Endothelial cell of umbilical vein (primary cell): ENCODE measurements around the gene MLX. TPM values are rescaled to one million over a fixed set of nuclear protein-coding genes. Genes with fewer than 3 reads are reported as not detected.

Experiments
- BruUV-seq: library from RNA; stranded (reverse); fragments of 400-500 nt; replicated peaks from 2 replicates; lab custom pipeline; 2021; lab: Mats Ljungman, UMichigan
- CTCF ChIA-PET: fragments of 300-600, 350-600 bp; sonication (Branson Sonifier 250); formaldehyde crosslinking; loops from one replicate; lab custom pipeline; 2021; ENCODE audit warnings: antibody characterized with exemption, inconsistent platforms; lab: Charles Lee
- POLR2A ChIA-PET: fragments of 300-600, 350-600 bp; sonication (Branson Sonifier 250); formaldehyde crosslinking; loops from one replicate; lab custom pipeline; 2021; ENCODE audit warnings: antibody characterized with exemption, inconsistent platforms; lab: Charles Lee
- DNase-seq: peaks from one replicate; pipeline ENCODE4 v3.0.0-alpha.2; 2011; ENCODE audit warnings: low read depth, low spot score
- FAIRE-seq: peaks from 2 replicates; lab custom pipeline; 2011; peaks lifted over from hg19 to GRCh38; lab: Jason Lieb, UNC
- H2AFZ ChIP-seq: 2 replicates; pipeline ENCODE4 v1.6.0; 2012; ENCODE audit warnings: low read depth, low read length, control low read depth, inconsistent platforms
- H3K27ac ChIP-seq: 2 replicates; pipeline ENCODE4 v1.5.1; 2011; ENCODE audit warnings: low read depth, mild to moderate bottlenecking, control low read depth, low read length, moderate library complexity; ENCODE audit not compliant: insufficient read depth
- H3K27me3 ChIP-seq, 2 experiments: 2 replicates each; pipeline versions ENCODE4 v1.6.0 to v1.6.1; 2011; ENCODE audit warnings: low read length in 2 of 2, mixed read lengths in 1 of 2; ENCODE audit not compliant: control insufficient read depth in 2 of 2, insufficient read depth in 2 of 2
- H3K36me3 ChIP-seq, 2 experiments: 2 replicates in 1 of 2; 3 replicates in 1 of 2; pipeline ENCODE4 v1.5.1; 2011; ENCODE audit warnings: low read length in 2 of 2, mild to moderate bottlenecking in 1 of 2, moderate library complexity in 1 of 2; ENCODE audit not compliant: control insufficient read depth in 2 of 2, insufficient read depth in 2 of 2; ENCODE audit errors: extremely low read depth in 1 of 2
- H3K4me1 ChIP-seq: 3 replicates; pipeline ENCODE4 v1.5.1; 2011; ENCODE audit warnings: mild to moderate bottlenecking, low read length; ENCODE audit not compliant: control insufficient read depth, insufficient read depth; ENCODE audit errors: extremely low read depth
- H3K4me2 ChIP-seq: 2 replicates; pipeline ENCODE4 v1.6.1; 2011; ENCODE audit warnings: low read length, control low read depth, mixed read lengths; ENCODE audit not compliant: insufficient read depth
- H3K4me3 ChIP-seq, 3 experiments: fragments of 200-600 bp in 1 of 3; sonication (generic), shearing (Covaris generic) in 1 of 3; replicated peaks in 1 of 3; 2 replicates each; pipeline ENCODE4 v1.5.1; 2011 to 2016; ENCODE audit warnings: control low read depth in 3 of 3, low read length in 3 of 3, mild to moderate bottlenecking in 2 of 3, inconsistent platforms in 1 of 3, low read depth in 1 of 3, moderate library complexity in 1 of 3; ENCODE audit not compliant: insufficient read depth in 1 of 3
- H3K79me2 ChIP-seq: 2 replicates; pipeline ENCODE4 v1.6.0; 2012; ENCODE audit warnings: low read length, inconsistent platforms; ENCODE audit not compliant: control insufficient read depth, insufficient read depth
- H3K9ac ChIP-seq: replicated peaks from 2 replicates; pipeline ENCODE3; 2011; ENCODE audit warnings: low read length, control low read depth; ENCODE audit not compliant: insufficient read depth; ENCODE audit errors: extremely low read depth
- H3K9me1 ChIP-seq: replicated peaks from 3 replicates; pipeline ENCODE4 v1.6.0; 2011; ENCODE audit warnings: mild to moderate bottlenecking, low read length; ENCODE audit not compliant: control insufficient read depth, insufficient read depth; ENCODE audit errors: extremely low read depth
- H3K9me3 ChIP-seq: replicated peaks from 2 replicates; pipeline ENCODE4 v1.5.1; 2012; ENCODE audit warnings: low read length, inconsistent platforms; ENCODE audit not compliant: control insufficient read depth, insufficient read depth
- H4K20me1 ChIP-seq: replicated peaks from 2 replicates; pipeline ENCODE3; 2011; ENCODE audit warnings: mild to moderate bottlenecking, low read length; ENCODE audit not compliant: control insufficient read depth, insufficient read depth; ENCODE audit errors: extremely low read depth
- EZH2 ChIP-seq: IDR thresholded peaks from 2 replicates; pipeline ENCODE4 v1.6.1; 2012; ENCODE audit warnings: borderline replicate concordance, low read depth, mild to moderate bottlenecking, moderate library complexity, low read length, inconsistent platforms; ENCODE audit not compliant: severe bottlenecking
- FOS ChIP-seq: IDR thresholded peaks from 2 replicates; pipeline ENCODE4 v1.6.1; 2011; ENCODE audit warnings: mild to moderate bottlenecking, low read length, moderate library complexity, borderline replicate concordance; ENCODE audit not compliant: insufficient read depth
- GATA2 ChIP-seq: IDR thresholded peaks from 2 replicates; pipeline ENCODE4 v1.7.0; 2011; ENCODE audit warnings: low read depth, mild to moderate bottlenecking, moderate library complexity, mixed read lengths, low read length; ENCODE audit not compliant: insufficient read length, insufficient read depth
- JUN ChIP-seq: IDR thresholded peaks from 2 replicates; pipeline ENCODE4 v1.6.1; 2011; ENCODE audit warnings: borderline replicate concordance, low read depth; ENCODE audit not compliant: insufficient read length, insufficient read depth
- MYC ChIP-seq: IDR thresholded peaks from one replicate; pipeline ENCODE4 v1.6.1; 2011; ENCODE audit warnings: mild to moderate bottlenecking, low read depth, low read length
- POLR2A ChIP-seq: IDR thresholded peaks from 2 replicates; pipeline ENCODE4 v1.6.1; 2012; ENCODE audit warnings: low read depth, mild to moderate bottlenecking, control low read depth, low read length
- POLR2AphosphoS5 ChIP-seq: IDR thresholded peaks from 2 replicates; pipeline ENCODE4 v1.6.1; 2012; ENCODE audit warnings: low read depth, mild to moderate bottlenecking, control low read depth, low read length, moderate library complexity; ENCODE audit not compliant: insufficient read depth
- dilution Hi-C: fragments of 300-500 bp; cut with MboI; formaldehyde crosslinking; loops from one replicate; pipeline ENCODE4 v1.15.0; 2019; ENCODE audit warnings: low sequenced_read_pairs; ENCODE audit not compliant: extremely low pct_ligation_motif_present
- intact Hi-C: fragments of 100-400 bp; cut with micrococcal nuclease; formaldehyde crosslinking; loops from one replicate; pipeline ENCODE4 v1.10.0; 2022
- polyA plus RNA-seq, 4 experiments: library from polyadenylated mRNA; depleted of rRNA in 3 of 4; stranded (reverse) in 3 of 4; unstranded in 1 of 4; fragments of >200 nt; gene quantifications; 2 replicates each; pipeline versions ENCODE4 v1.2.1 to v1.2.3, GENCODE V29; 2011 to 2012; ENCODE audit warnings: missing spikeins in 1 of 4
- total RNA-seq: library from RNA; stranded (reverse); gene quantifications from 2 replicates; pipeline ENCODE4 v1.2.3, GENCODE V29; 2021
- TF ChIP-seq, protein P1 (sequence below): IDR thresholded peaks from 2 replicates; pipeline ENCODE4 v1.6.1; 2011; ENCODE audit not compliant: insufficient read depth, insufficient read length
- TF ChIP-seq, protein P2 (sequence below), 2 donors: IDR thresholded peaks; 1 replicate in 1 of 2; 2 replicates in 1 of 2; pipeline ENCODE4 v1.5.1; 2011; ENCODE audit warnings: low read length in 2 of 2, mild to moderate bottlenecking in 2 of 2, moderate library complexity in 2 of 2, control low read depth in 1 of 2, inconsistent platforms in 1 of 2, low read depth in 1 of 2; ENCODE audit not compliant: insufficient read depth in 1 of 2; ENCODE audit errors: extremely low read depth in 1 of 2

The MLX gene
- total and polyA plus RNA-seq, 2 donors (not counting 3 experiments of a cell fraction or from before 2014, with no cell fraction given): 40.3 to 42.7 TPM

DNA sequence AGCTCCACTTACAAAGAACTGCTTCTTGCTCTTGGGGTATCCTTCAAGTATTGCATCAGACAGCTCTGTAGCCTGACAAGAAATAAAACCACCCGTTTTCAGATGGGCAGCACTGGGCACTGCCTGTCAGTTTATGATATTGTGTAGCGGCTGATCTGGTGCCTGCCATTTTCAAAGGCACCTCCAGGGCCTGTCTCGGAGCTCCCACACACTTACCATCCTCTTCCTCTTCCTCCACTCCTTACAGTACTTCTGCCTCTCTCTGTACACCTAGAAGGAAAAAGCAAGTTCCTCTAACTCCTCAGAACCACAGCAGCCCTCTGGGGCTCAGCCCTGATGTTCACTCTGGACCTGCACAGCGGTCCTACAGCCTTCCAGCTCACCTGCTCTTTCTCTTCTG lies 6.2 kb downstream of the MLX start:
- no peak overlapping the region for H3K27ac ChIP-seq
- BruUV-seq: no TSS peak
- intact Hi-C loops: no loop called here
- ChIA-PET POLR2A (no interaction called here), CTCF (interaction anchor here (1.4 kb wide), 1 partner anchor 111 kb away, joined by 3 read pairs; no protein-coding TSS in a partner anchor)
- H2AFZ ChIP-seq: no peak overlapping the region
- H3K27me3 ChIP-seq: no peaks in the 10 kb centered on the region
- no peaks in the 10 kb centered on the region for H3K9me1 ChIP-seq
- DNase-seq (no peak), FAIRE-seq (no peak)
- no peak overlapping the region for H3K9ac ChIP-seq
- H3K4me1 ChIP-seq: peaks cover 18% of the 10 kb centered on the region
- no peak overlapping the region for H3K4me2 ChIP-seq
- H3K9me3 ChIP-seq: no peaks in the 10 kb centered on the region
- no peak overlapping the region for H3K4me3 ChIP-seq
- H4K20me1 ChIP-seq: no peaks in the 10 kb centered on the region
- peaks cover 24% of the 10 kb centered on the region for H3K79me2 ChIP-seq
- peaks cover 26 to 39% of the 10 kb centered on the region in 2 experiments for H3K36me3 ChIP-seq
- dilution Hi-C loops: no loop called here
- TF ChIP-seq FOS (no peak), EZH2 (no peak), POLR2AphosphoS5 (no peak), GATA2 (no peak)

DNA sequence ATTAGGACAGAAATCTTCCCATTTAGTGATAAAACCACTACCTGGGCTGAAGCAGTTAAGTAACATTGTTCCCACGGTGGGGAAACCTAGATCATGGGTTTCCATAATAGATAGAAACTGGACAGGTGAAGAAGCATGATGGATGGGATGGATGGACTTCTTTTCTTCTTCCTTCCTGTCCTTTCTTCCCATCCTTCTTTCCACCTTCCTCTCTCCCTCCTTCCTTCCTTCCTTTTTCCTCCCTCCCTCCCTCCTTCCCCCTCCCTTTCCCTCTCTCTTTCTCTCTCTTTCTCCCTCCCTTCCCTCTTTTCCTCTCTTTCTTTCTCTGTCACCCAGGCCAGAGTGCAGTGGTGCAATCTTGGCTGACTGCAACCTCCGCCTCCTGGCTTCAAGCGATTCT lies 7.6 kb downstream of the MLX start:
- Histone ChIP-seq H3K4me2 (no peak overlapping the region), H4K20me1 (no peaks in the 10 kb centered on the region), H3K9me3 (no peaks in the 10 kb centered on the region), H3K27me3 (no peaks in the 10 kb centered on the region), H3K4me1 (peaks cover 20% of the 10 kb centered on the region), H3K79me2 (peaks cover 17% of the 10 kb centered on the region), H3K9me1 (no peaks in the 10 kb centered on the region), H3K36me3 (peaks cover 21 to 33% of the 10 kb centered on the region in 2 experiments), H3K27ac (no peak overlapping the region), H3K4me3 (no peak overlapping the region), H2AFZ (no peak overlapping the region), H3K9ac (no peak overlapping the region)
- ChIA-PET CTCF (interaction anchor here (1.4 kb wide), 1 partner anchor 110 kb away, joined by 3 read pairs; no protein-coding TSS in a partner anchor), POLR2A (no interaction called here)
- FAIRE-seq: no peak
- no peak for DNase-seq
- no TSS peak for BruUV-seq
- intact Hi-C loops (no loop called here), dilution Hi-C loops (no loop called here)
- TF ChIP-seq FOS (no peak), POLR2AphosphoS5 (no peak), MYC (no peak), JUN (no peak), GATA2 (no peak), EZH2 (no peak), POLR2A (no peak)
- TF ChIP-seq, protein P1, sequence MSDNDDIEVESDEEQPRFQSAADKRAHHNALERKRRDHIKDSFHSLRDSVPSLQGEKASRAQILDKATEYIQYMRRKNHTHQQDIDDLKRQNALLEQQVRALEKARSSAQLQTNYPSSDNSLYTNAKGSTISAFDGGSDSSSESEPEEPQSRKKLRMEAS: no peak
- TF ChIP-seq, protein P2, sequence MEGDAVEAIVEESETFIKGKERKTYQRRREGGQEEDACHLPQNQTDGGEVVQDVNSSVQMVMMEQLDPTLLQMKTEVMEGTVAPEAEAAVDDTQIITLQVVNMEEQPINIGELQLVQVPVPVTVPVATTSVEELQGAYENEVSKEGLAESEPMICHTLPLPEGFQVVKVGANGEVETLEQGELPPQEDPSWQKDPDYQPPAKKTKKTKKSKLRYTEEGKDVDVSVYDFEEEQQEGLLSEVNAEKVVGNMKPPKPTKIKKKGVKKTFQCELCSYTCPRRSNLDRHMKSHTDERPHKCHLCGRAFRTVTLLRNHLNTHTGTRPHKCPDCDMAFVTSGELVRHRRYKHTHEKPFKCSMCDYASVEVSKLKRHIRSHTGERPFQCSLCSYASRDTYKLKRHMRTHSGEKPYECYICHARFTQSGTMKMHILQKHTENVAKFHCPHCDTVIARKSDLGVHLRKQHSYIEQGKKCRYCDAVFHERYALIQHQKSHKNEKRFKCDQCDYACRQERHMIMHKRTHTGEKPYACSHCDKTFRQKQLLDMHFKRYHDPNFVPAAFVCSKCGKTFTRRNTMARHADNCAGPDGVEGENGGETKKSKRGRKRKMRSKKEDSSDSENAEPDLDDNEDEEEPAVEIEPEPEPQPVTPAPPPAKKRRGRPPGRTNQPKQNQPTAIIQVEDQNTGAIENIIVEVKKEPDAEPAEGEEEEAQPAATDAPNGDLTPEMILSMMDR (IDR thresholded peaks at IDR 0.05; ENCODE audit: extremely low read depth in 1 of 2, insufficient read depth in 1 of 2, low read depth in 1 of 2, low read length in 2 of 2): no peak
